Mucosa of gallbladder (tissue), 1 donor: ENCODE data around the gene NMRAL1. TPM values are rescaled to one million over a fixed set of nuclear protein-coding genes. Genes with fewer than 3 reads are reported as not detected.
A peak's percentile ranks its signal among the peaks of the same experiment; 100 is the strongest.

Experiments used
- DNase-seq: peaks from one replicate; pipeline ENCODE4 v3.0.0-alpha.2; 2020; ENCODE audit warnings: low spot score
- total RNA-seq: library from RNA; stranded (reverse); gene quantifications from one replicate; pipeline ENCODE4 v1.2.1, GENCODE V29; 2021
- donor health status: DM: no; HTN: no; CAD: no.

NMRAL1 gene
- total RNA-seq, 1 donor from 2014 or later: 58.9 TPM

- no peak for DNase-seq
These were observed 47.6 kb downstream of the NMRAL1 start for GRCh38 chr16:4426722-4427372.

GRCh38 chr16:4426021-4426684 lies 48.3 kb downstream of the NMRAL1 start:
- no peak for DNase-seq

DNA sequence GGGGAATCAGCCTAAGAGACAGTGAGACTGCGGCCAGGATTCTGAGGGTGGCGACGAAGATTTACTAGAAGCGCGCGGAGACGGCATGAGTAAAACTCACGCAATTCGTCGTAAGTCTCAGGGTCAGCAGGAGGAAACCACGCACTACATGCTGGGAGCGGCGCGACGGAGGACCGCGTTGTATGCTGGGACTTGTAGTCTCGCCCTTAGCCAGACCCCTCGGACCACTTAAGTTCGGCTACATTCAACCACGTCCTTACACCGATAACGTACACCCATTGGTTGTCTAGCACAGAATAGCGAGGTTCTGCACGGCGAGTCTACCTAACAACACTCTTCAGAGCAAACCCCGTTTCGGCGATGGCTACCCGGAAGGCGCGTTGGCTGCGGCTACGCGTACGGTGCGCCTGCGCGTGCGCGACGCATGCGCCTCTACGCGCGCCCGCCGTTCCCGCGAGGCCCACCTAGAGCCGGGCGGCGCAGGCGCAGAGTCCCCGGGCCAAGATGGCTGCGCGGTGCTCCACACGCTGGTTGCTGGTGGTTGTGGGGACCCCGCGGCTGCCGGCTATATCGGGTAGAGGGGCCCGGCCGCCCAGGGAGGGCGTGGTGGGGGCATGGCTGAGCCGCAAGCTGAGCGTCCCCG lies 48.9 kb downstream of the NMRAL1 start, which contains the start of gene DNAJA3:
Gene DNAJA3 (plus strand): TSS at position 491 of the 643 bp plus-strand sequence. CDS start 14 bp downstream, at position 505.
- DNase-seq: peak; percentile 92

GRCh38 chr16:4420505-4421105 lies 53.8 kb downstream of the NMRAL1 start:
- no peak for DNase-seq

- no peak for DNase-seq
These were observed 54.9 kb downstream of the NMRAL1 start for GRCh38 chr16:4419402-4419959.

- peak; percentile 96 for DNase-seq
These were observed 58.0 kb downstream of the NMRAL1 start, which contains the start of gene CORO7 for GRCh38 chr16:4416200-4417032. CORO7 (minus strand) TSS chr16:4416596; CDS start chr16:4416518, 78 bp downstream.

- peak; percentile 52 for DNase-seq
These were observed 58.8 kb downstream of the NMRAL1 start for GRCh38 chr16:4415538-4416199.

DNA sequence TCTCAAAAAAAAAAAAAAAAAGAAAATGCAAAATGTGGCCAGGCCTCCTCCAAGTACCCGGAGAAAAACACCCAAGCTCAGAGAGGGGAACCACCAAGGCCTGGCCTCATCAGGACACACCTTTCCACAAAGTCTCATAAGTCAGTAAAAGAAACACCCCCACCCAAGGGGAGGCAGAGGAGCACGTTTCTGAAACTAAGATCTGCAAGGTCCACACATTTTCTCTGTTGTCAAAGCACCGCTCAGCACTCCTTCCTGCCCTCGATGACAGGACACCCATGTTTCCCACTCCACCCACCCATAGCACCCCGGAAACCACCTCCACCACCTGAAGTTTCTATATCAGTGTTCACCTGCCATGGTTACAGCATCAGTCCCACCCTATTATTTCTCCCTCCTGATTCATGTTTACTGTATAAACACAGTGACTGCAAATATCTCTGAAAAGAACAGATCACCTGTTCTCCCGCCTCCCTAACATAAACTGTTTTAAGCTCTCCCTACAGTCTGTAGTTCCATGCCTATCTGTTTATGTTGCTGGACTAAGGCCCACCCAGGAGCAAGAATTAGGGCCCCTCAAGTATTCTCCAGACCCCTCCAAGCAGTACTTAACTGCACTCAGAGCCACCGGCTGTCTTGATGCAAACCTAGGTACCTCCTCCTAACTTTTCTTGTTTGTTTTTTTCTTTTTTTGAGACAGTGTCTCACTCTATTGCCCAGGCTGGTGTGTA lies 60.1 kb downstream of the NMRAL1 start:
- no peak for DNase-seq

GRCh38 chr16:4412854-4413253 lies 61.6 kb downstream of the NMRAL1 start:
- DNase-seq: no peak

DNA sequence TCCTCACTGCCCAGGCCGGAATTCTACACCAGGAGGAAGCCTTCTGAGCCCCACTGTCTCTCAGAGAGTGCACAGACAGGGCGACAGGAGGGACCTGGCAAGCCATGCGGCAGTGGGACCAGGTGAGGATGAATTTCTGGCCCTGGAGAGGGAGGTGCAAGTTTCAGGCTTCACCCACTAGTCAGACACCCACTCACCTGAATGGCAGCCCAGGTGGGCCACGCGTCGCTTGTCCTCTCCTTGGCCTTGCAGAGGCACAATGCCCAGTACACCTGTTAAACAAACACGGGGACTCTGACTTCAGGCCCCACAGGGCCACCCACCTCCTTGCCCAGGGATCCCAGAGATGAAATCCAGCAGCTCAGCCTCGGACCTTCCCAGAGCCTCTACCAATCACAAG lies 62.3 kb downstream of the NMRAL1 start:
- no peak for DNase-seq

Other genes with a start within 250 kb of the NMRAL1 start
- gene SRL, start 232.5 kb downstream of the NMRAL1 start, total RNA-seq: 1.4 TPM
- gene TFAP4, start 201.6 kb downstream of the NMRAL1 start, total RNA-seq: 12.1 TPM
- 22.2 TPM for gene GLIS2, start 158.6 kb downstream of the NMRAL1 start, total RNA-seq
- gene PAM16, start 123.3 kb downstream of the NMRAL1 start, total RNA-seq: 27.5 TPM
- gene VASN, start 102.8 kb downstream of the NMRAL1 start, total RNA-seq: 31.5 TPM
- 58.3 TPM for gene CORO7, start 58.0 kb downstream of the NMRAL1 start, total RNA-seq
- 41.0 TPM for gene DNAJA3, start 48.8 kb downstream of the NMRAL1 start, total RNA-seq
- gene HMOX2, start 1.8 kb upstream of the NMRAL1 start, total RNA-seq: 85.2 TPM
- gene CDIP1, start 64.1 kb upstream of the NMRAL1 start, total RNA-seq: 38.7 TPM
- 0.06 TPM for gene C16orf96, start 81.7 kb upstream of the NMRAL1 start, total RNA-seq
- gene UBALD1, start 140.3 kb upstream of the NMRAL1 start, total RNA-seq: 49.1 TPM
- 127 TPM for gene MGRN1, start 150.2 kb upstream of the NMRAL1 start, total RNA-seq
- gene NUDT16L1, start 218.9 kb upstream of the NMRAL1 start, total RNA-seq: 67.0 TPM